BLaER1 (cell line): ENCODE data around the gene DNAJC1.

Experiments
- H3K27ac ChIP-seq: shearing (Covaris generic); formaldehyde crosslinking; 2 replicates; pipeline ENCODE4 v1.8.1; 2022
- H3K27me3 ChIP-seq: shearing (Covaris generic); formaldehyde crosslinking; 2 replicates; pipeline ENCODE4 v1.8.1; 2022
- H3K36me3 ChIP-seq: shearing (Covaris generic); formaldehyde crosslinking; 2 replicates; pipeline ENCODE4 v1.8.1; 2022
- H3K4me1 ChIP-seq: shearing (Covaris generic); formaldehyde crosslinking; 2 replicates; pipeline ENCODE4 v1.8.1; 2022
- H3K4me2 ChIP-seq: shearing (Covaris generic); formaldehyde crosslinking; 2 replicates; pipeline ENCODE4 v1.8.1; 2022
- H3K4me3 ChIP-seq: shearing (Covaris generic); formaldehyde crosslinking; 2 replicates; pipeline ENCODE4 v1.8.1; 2022
- H3K9ac ChIP-seq: shearing (Covaris generic); formaldehyde crosslinking; 2 replicates; pipeline ENCODE4 v1.8.1; 2022
- H3K9me3 ChIP-seq: shearing (Covaris generic); formaldehyde crosslinking; 2 replicates; pipeline ENCODE4 v1.8.1; 2022
- H4K20me1 ChIP-seq: shearing (Covaris generic); formaldehyde crosslinking; 2 replicates; pipeline ENCODE4 v1.8.1; 2022
- Cebpa-rat ChIP-seq: shearing (Covaris generic); IDR thresholded peaks from 2 replicates; pipeline ENCODE4 v1.8.1; 2022

Gene DNAJC1

GRCh38 chr10:21751341-21752310 lies 251.9 kb downstream of the DNAJC1 start:
- Histone ChIP-seq H3K9me3 (no peaks in the 10 kb centered on the region), H4K20me1 (no peaks in the 10 kb centered on the region), H3K4me3 (no peak overlapping the region), H3K4me1 (peaks cover 36% of the 10 kb centered on the region), H3K27ac (peak overlapping the region; percentile 22; the same call in 1 of the 2 replicates), H3K27me3 (no peaks in the 10 kb centered on the region), H3K9ac (no peak overlapping the region), H3K4me2 (no peak overlapping the region), H3K36me3 (no peaks in the 10 kb centered on the region)
- TF ChIP-seq Cebpa-rat: no peak

- no peak for TF ChIP-seq Cebpa-rat
- Histone ChIP-seq H3K27me3 (no peaks in the 10 kb centered on the region), H3K4me1 (peaks cover 40% of the 10 kb centered on the region), H3K4me2 (no peak overlapping the region), H3K4me3 (no peak overlapping the region), H3K36me3 (no peaks in the 10 kb centered on the region; the same call in 1 of the 2 replicates), H3K9ac (no peak overlapping the region), H3K9me3 (no peaks in the 10 kb centered on the region), H4K20me1 (no peaks in the 10 kb centered on the region), H3K27ac (no peak overlapping the region)
Observed at GRCh38 chr10:21750424-21750823, 253.1 kb downstream of the DNAJC1 start.

- no peaks in the 10 kb centered on the region for H3K9me3 ChIP-seq
- H3K9ac ChIP-seq: no peak overlapping the region
- H3K4me1 ChIP-seq: peaks cover 35% of the 10 kb centered on the region
- no peak overlapping the region for H3K4me2 ChIP-seq
- TF ChIP-seq Cebpa-rat: no peak
- no peaks in the 10 kb centered on the region for H4K20me1 ChIP-seq
- H3K4me3 ChIP-seq: no peak overlapping the region
- no peak overlapping the region for H3K27ac ChIP-seq
- no peaks in the 10 kb centered on the region for H3K27me3 ChIP-seq
- peaks cover 1% of the 10 kb centered on the region for H3K36me3 ChIP-seq
Observed at GRCh38 chr10:21749788-21750187, 253.7 kb downstream of the DNAJC1 start.

- no peak for TF ChIP-seq Cebpa-rat
- no peak overlapping the region for H3K9ac ChIP-seq
- H3K4me1 ChIP-seq: peaks cover 15% of the 10 kb centered on the region
- H3K36me3 ChIP-seq: peaks cover 17% of the 10 kb centered on the region
- H3K4me2 ChIP-seq: no peak overlapping the region
- no peak overlapping the region for H3K27ac ChIP-seq
- H3K27me3 ChIP-seq: no peaks in the 10 kb centered on the region
- H3K4me3 ChIP-seq: no peak overlapping the region
- no peaks in the 10 kb centered on the region for H4K20me1 ChIP-seq
- no peaks in the 10 kb centered on the region for H3K9me3 ChIP-seq
Observed at GRCh38 chr10:21747809-21748208, 255.7 kb downstream of the DNAJC1 start.

- no peak overlapping the region for H3K4me3 ChIP-seq
- peaks cover 34% of the 10 kb centered on the region for H3K36me3 ChIP-seq
- no peak overlapping the region for H3K9ac ChIP-seq
- no peak overlapping the region for H3K27ac ChIP-seq
- no peaks in the 10 kb centered on the region for H3K27me3 ChIP-seq
- H3K4me1 ChIP-seq: peaks cover 9% of the 10 kb centered on the region; the same call in 1 of the 2 replicates
- H3K9me3 ChIP-seq: no peaks in the 10 kb centered on the region
- H3K4me2 ChIP-seq: peak overlapping the region; percentile 40
- no peak for TF ChIP-seq Cebpa-rat
- H4K20me1 ChIP-seq: no peaks in the 10 kb centered on the region
Observed at GRCh38 chr10:21746118-21746517, 257.4 kb downstream of the DNAJC1 start.

- Histone ChIP-seq H3K9ac (no peak overlapping the region), H3K36me3 (peaks cover 53% of the 10 kb centered on the region), H3K27ac (no peak overlapping the region), H3K9me3 (no peaks in the 10 kb centered on the region), H3K4me3 (no peak overlapping the region), H3K4me2 (no peak overlapping the region), H3K4me1 (peaks cover 9% of the 10 kb centered on the region; the same call in 1 of the 2 replicates), H4K20me1 (no peaks in the 10 kb centered on the region), H3K27me3 (no peaks in the 10 kb centered on the region)
- TF ChIP-seq Cebpa-rat: no peak
Observed at GRCh38 chr10:21744223-21744622, 259.3 kb downstream of the DNAJC1 start.

GRCh38 chr10:21742740-21743412 lies 260.7 kb downstream of the DNAJC1 start:
- TF ChIP-seq Cebpa-rat: no peak
- H3K4me1 ChIP-seq: peaks cover 12% of the 10 kb centered on the region; the same call in 1 of the 2 replicates
- H3K4me2 ChIP-seq: no peak overlapping the region
- no peak overlapping the region for H3K9ac ChIP-seq
- H3K9me3 ChIP-seq: no peaks in the 10 kb centered on the region
- H3K27ac ChIP-seq: no peak overlapping the region
- peaks cover 67% of the 10 kb centered on the region for H3K36me3 ChIP-seq
- no peak overlapping the region for H3K4me3 ChIP-seq
- H4K20me1 ChIP-seq: no peaks in the 10 kb centered on the region; the same call in 1 of the 2 replicates
- H3K27me3 ChIP-seq: no peaks in the 10 kb centered on the region

- Histone ChIP-seq H3K4me1 (peaks cover 19% of the 10 kb centered on the region), H3K36me3 (peaks cover 86% of the 10 kb centered on the region), H3K9ac (no peak overlapping the region), H3K9me3 (no peaks in the 10 kb centered on the region), H3K4me3 (no peak overlapping the region), H3K4me2 (no peak overlapping the region), H3K27me3 (no peaks in the 10 kb centered on the region), H3K27ac (no peak overlapping the region), H4K20me1 (no peaks in the 10 kb centered on the region; the same call in 1 of the 2 replicates)
- no peak for TF ChIP-seq Cebpa-rat
Observed at GRCh38 chr10:21740989-21741388, 262.5 kb downstream of the DNAJC1 start.

- no peak overlapping the region for H3K4me3 ChIP-seq
- no peak for TF ChIP-seq Cebpa-rat
- peaks cover 15% of the 10 kb centered on the region for H3K4me1 ChIP-seq
- no peaks in the 10 kb centered on the region for H3K27me3 ChIP-seq
- H3K36me3 ChIP-seq: peaks cover 82% of the 10 kb centered on the region
- no peaks in the 10 kb centered on the region; the same call in 1 of the 2 replicates for H4K20me1 ChIP-seq
- H3K4me2 ChIP-seq: peak overlapping the region; percentile 22; the same call in 1 of the 2 replicates
- no peak overlapping the region for H3K9ac ChIP-seq
- no peak overlapping the region for H3K27ac ChIP-seq
- H3K9me3 ChIP-seq: no peaks in the 10 kb centered on the region
Observed at GRCh38 chr10:21737106-21737505, 266.4 kb downstream of the DNAJC1 start.

GRCh38 chr10:21733710-21734109 lies 269.8 kb downstream of the DNAJC1 start:
- H3K9me3 ChIP-seq: no peaks in the 10 kb centered on the region
- H3K4me2 ChIP-seq: no peak overlapping the region
- H3K27ac ChIP-seq: no peak overlapping the region
- no peak overlapping the region for H3K9ac ChIP-seq
- peaks cover 11% of the 10 kb centered on the region for H3K4me1 ChIP-seq
- TF ChIP-seq Cebpa-rat: no peak
- no peak overlapping the region for H3K4me3 ChIP-seq
- no peaks in the 10 kb centered on the region; the same call in 1 of the 2 replicates for H4K20me1 ChIP-seq
- H3K27me3 ChIP-seq: no peaks in the 10 kb centered on the region
- H3K36me3 ChIP-seq: peaks cover 56% of the 10 kb centered on the region
